GM13977 (cell line): ENCODE results near the gene ZXDC.

Experiments used
- DNase-seq: peaks from one replicate; pipeline ENCODE4 v3.0.0; 2012; ENCODE audit warnings: low spot score
- in situ Hi-C: fragments of 300-500 bp; cut with MboI; formaldehyde crosslinking; loops from one replicate; pipeline ENCODE4 v1.12.0; 2022; ENCODE audit warnings: low sequenced_read_pairs, low pct_unique_long_range_greater_than_20kb, mixed read lengths, inconsistent platforms; ENCODE audit not compliant: unreplicated experiment
- TF ChIP-seq, protein P1 (sequence below): IDR thresholded peaks from 2 replicates; pipeline ENCODE4 v1.5.1; 2012; ENCODE audit warnings: mild to moderate bottlenecking, control low read depth; ENCODE audit not compliant: insufficient read depth; ENCODE audit errors: extremely low read depth, missing control alignments

ZXDC gene

DNA sequence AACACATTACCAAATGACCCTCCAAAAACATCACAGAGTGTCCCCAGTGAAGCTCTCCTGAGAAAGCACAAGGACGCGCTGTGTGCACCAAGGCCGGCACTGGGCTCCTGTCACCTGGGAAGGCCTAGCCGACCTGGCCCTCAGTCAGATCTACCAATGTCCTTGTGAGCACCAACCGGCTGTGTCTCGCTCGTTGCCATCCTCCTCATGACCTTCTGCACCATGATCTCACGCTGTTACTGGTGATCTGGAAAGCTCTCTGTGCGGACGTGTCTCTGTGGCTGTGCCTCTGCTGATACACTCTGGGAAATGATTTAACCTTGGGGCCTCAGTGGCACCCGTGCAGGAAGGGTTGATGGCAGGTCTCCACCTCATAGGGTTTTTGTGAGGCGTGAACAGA lies 24.2 kb downstream of the ZXDC start:
- in situ Hi-C loops, result no loop called here
- TF ChIP-seq, protein P1, sequence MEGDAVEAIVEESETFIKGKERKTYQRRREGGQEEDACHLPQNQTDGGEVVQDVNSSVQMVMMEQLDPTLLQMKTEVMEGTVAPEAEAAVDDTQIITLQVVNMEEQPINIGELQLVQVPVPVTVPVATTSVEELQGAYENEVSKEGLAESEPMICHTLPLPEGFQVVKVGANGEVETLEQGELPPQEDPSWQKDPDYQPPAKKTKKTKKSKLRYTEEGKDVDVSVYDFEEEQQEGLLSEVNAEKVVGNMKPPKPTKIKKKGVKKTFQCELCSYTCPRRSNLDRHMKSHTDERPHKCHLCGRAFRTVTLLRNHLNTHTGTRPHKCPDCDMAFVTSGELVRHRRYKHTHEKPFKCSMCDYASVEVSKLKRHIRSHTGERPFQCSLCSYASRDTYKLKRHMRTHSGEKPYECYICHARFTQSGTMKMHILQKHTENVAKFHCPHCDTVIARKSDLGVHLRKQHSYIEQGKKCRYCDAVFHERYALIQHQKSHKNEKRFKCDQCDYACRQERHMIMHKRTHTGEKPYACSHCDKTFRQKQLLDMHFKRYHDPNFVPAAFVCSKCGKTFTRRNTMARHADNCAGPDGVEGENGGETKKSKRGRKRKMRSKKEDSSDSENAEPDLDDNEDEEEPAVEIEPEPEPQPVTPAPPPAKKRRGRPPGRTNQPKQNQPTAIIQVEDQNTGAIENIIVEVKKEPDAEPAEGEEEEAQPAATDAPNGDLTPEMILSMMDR, result no peak
- no peak for DNase-seq

DNA sequence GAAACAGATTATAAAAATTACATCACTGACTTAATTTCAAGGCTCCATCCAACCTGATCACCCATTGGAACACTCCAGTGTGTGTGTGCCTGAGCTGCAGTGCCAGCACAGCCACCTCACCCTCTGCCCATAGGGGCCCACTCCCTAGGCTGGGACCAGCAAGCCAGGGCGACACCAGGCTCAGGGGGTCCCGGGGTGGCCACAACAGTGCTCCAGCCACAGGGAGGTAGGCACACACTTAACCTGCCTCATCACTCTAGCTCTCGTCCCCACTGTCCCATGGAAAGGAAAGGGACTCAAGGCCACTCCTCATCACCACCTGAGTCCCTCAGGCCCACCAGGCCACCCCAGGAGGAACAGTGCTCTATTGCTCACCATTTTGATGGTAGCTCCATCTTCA lies 24.9 kb downstream of the ZXDC start:
- in situ Hi-C loops, result no loop called here
- TF ChIP-seq, protein P1, result no peak
- no peak for DNase-seq

DNA sequence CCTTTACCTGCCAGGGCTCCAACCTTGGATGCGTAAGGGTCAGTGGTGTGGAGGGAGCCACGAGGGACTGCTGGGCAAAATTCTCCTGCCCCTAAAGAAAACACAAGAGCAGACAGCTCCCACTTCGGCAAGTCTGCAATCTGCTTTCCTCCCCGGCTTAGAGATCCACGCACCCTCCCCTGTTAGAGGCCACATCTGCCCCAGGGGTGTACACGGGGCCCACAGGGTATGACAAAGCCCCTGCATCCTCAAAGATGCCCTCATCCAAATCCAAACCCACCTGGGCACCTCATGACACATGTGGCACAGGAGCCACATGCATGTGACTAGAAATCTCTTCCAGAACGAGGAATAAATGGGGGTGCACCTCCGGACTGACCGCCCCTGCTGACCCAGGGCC lies 25.5 kb downstream of the ZXDC start:
- DNase-seq, result no peak
- in situ Hi-C loops, result no loop called here
- TF ChIP-seq, protein P1, result no peak

DNA sequence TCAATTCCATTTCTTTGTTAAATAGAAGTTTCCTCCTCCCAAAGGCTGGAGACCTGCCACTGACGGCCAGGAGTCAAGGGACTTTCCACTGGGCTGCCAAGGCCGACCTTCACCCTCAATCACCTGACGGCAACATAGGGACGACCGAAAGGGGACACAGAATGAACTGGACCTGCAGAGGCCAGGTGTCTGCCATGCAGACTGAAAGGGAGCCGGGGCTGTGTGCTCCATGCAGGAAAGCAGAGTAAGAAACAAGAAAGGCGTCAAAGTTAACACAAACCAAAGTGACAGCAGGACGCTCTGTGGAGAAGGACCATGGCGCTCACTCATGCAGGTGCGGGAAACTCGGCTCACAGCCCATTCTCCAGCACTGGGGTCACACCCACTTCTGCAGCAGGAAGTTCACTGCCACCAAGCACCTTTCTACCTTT lies 26.1 kb downstream of the ZXDC start:
- no peak for DNase-seq
- in situ Hi-C loops, result no loop called here
- TF ChIP-seq, protein P1, result no peak

DNA sequence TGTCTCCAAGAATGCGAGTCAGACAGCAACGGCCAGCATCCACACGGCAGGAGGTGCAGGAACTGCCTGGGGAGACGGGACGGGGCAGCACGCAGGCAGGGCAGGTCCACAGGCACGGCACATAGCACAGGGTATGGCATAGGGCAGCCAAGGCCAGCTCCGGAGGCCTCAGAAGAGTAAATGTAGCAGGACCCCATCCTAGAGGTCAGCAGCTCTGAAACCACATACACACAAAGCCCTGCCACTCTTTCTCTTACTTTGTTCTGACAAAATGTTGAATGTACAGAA lies 26.9 kb downstream of the ZXDC start:
- no peak for DNase-seq
- in situ Hi-C loops, result no loop called here
- TF ChIP-seq, protein P1, result no peak

DNA sequence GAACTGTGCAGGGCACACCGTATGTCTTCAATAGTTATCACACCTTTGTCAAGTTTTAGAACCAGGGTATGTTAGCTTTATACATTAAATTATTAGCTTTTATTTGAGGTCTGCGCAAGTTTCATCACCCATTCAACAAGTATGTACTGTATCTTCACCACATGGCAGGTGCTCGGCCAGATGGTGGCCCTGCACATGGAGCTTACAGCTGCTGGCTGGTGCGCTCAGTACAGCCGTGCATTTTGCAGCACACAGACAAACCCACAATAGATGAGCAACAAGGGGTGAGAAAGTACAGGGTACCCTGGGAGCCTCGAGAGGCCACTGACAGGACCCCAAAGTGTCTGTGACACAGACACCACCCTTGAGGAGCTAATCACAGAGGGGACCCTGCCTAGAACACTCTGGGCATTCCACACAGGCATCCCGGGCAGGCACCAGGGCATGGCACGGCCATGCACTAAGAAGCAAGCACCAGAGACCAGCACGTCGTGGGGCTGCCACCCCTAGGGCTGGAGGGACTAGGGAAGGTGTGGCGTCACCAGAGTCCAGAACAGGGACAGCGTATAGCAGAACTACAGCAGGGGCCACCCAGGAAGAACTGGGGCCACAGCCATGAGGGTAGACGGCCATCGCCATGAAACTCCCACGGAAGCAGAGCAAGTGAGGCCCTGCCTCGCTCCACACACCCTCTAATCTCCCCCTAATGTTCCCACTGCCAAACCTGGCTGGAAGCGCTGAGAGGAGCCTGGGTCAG lies 27.4 kb downstream of the ZXDC start:
- DNase-seq, result no peak
- TF ChIP-seq, protein P1, result no peak
- in situ Hi-C loops, result no loop called here

DNA sequence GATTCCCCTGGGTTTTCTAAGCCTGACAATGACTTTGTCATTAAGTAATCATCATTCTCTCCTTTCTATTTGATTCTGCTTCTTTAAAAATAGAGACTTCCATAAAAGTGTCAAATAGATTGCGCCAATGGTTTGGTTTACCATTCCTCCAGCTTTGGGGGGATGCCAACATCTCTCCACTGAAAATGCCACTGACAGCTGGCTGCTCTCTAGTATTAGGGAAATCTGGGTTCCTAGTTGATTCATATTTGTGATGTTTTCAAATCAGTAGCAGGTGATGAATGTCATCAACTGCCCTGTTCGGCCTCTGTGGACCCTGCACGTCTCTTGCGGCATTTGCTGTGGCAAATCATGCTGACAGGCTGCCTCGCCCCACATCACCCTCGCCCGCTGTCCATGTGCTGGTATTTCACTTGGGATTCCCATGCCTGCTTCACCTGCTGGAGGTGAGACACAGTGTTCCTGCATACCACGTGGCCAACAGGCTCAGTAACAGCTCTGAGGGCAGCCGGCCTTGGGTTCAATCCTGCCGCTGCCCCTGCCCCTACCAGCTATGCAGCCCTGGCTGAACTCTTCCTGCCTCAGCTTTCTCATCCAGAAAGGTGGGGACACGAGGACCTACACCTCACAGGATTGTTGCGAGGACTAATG lies 28.1 kb downstream of the ZXDC start:
- in situ Hi-C loops, result no loop called here
- TF ChIP-seq, protein P1, result no peak
- DNase-seq, result no peak
